A673 (cell line): ENCODE results near the gene CEACAM18.

ENCODE experiments used
- EZH2 ChIP-seq: fragments of 200-600 bp; sonication (generic); IDR thresholded peaks from 2 replicates; pipeline ENCODE4 v1.6.1; 2017; ENCODE audit warnings: borderline replicate concordance, low read depth, mild to moderate bottlenecking, mixed read lengths, antibody characterized with exemption, low read length; ENCODE audit not compliant: poor library complexity, severe bottlenecking
- TF ChIP-seq, protein P1 (sequence below): fragments of 300-800, 200-600 bp; sonication (generic); conservative IDR thresholded peaks from 2 replicates; pipeline ENCODE4 v1.5.1; 2017; ENCODE audit warnings: low read depth, mild to moderate bottlenecking, antibody characterized with exemption, low read length, moderate library complexity, mixed read lengths

- TF ChIP-seq, protein P1, sequence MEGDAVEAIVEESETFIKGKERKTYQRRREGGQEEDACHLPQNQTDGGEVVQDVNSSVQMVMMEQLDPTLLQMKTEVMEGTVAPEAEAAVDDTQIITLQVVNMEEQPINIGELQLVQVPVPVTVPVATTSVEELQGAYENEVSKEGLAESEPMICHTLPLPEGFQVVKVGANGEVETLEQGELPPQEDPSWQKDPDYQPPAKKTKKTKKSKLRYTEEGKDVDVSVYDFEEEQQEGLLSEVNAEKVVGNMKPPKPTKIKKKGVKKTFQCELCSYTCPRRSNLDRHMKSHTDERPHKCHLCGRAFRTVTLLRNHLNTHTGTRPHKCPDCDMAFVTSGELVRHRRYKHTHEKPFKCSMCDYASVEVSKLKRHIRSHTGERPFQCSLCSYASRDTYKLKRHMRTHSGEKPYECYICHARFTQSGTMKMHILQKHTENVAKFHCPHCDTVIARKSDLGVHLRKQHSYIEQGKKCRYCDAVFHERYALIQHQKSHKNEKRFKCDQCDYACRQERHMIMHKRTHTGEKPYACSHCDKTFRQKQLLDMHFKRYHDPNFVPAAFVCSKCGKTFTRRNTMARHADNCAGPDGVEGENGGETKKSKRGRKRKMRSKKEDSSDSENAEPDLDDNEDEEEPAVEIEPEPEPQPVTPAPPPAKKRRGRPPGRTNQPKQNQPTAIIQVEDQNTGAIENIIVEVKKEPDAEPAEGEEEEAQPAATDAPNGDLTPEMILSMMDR: no peak
- no peak for TF ChIP-seq EZH2
Measured at GRCh38 chr19:51529301-51529700, 51.0 kb downstream of the CEACAM18 start.
